ENCODE measurements around the gene PDAP1. TPM values are rescaled to one million over a fixed set of nuclear protein-coding genes. Genes with fewer than 3 reads are reported as not detected.
"Not testable (repeated sequence)": the region's sequence is repeated elsewhere in the genome, so short reads cannot be mapped to it uniquely, and the experiment has no call there.

Gene PDAP1
- total RNA-seq, 1 experiment from 2014 or later: 150 TPM

GRCh38 chr7:99371376-99371920 is 36.9 kb downstream of the PDAP1 start:
- no peak overlapping the region for H3K4me3 ChIP-seq
- H3K36me3 ChIP-seq: peaks cover 28% of the 10 kb centered on the region
- no peak overlapping the region for H3K27ac ChIP-seq
- no peaks in the 10 kb centered on the region for H3K9me3 ChIP-seq (replicated peaks)
- H3K4me1 ChIP-seq (replicated peaks): peaks cover 13% of the 10 kb centered on the region
- DNase-seq (ENCODE audit: low read depth in 1 of 2, low spot score in 2 of 2): no peak
- H3K27me3 ChIP-seq (replicated peaks): no peaks in the 10 kb centered on the region

GRCh38 chr7:99369767-99370391 is 38.5 kb downstream of the PDAP1 start:
- Histone ChIP-seq H3K27ac (no peak overlapping the region), H3K4me3 (no peak overlapping the region), H3K4me1 (replicated peaks) (peaks cover 8% of the 10 kb centered on the region), H3K36me3 (peaks cover 34% of the 10 kb centered on the region), H3K9me3 (replicated peaks) (no peaks in the 10 kb centered on the region), H3K27me3 (replicated peaks) (no peaks in the 10 kb centered on the region)
- DNase-seq (ENCODE audit: low read depth in 1 of 2, low spot score in 2 of 2): no peak

- Histone ChIP-seq H3K36me3 (peaks cover 40% of the 10 kb centered on the region), H3K9me3 (replicated peaks) (no peaks in the 10 kb centered on the region), H3K4me1 (replicated peaks) (peaks cover 3% of the 10 kb centered on the region), H3K27ac (no peak overlapping the region), H3K27me3 (replicated peaks) (no peaks in the 10 kb centered on the region), H3K4me3 (no peak overlapping the region)
- DNase-seq (ENCODE audit: low read depth in 1 of 2, low spot score in 2 of 2): no peak
Observed at GRCh38 chr7:99368750-99369389, 39.5 kb downstream of the PDAP1 start.

DNA sequence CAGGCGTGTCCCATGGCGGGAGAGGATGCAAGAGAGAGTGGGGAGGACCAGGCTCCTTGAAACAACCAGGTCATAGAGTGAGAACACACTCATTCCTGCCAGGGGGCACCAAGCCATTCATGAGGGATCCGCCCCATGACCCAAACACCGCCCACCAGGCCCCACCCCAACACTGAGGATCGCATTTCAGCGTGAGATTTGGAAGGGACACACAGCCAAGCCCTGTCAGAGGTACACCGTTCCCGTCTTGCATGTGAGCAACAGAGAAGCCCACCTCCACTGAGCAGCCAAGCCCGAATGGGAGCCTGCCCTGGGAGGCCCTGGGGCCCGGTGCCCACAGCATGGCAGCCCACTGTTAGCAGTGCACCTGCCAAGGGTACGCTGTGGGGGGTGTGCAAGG is 41.8 kb downstream of the PDAP1 start:
- Histone ChIP-seq H3K27me3 (replicated peaks) (no peaks in the 10 kb centered on the region), H3K27ac (no peak overlapping the region), H3K4me1 (replicated peaks) (peaks cover 21% of the 10 kb centered on the region), H3K4me3 (no peak overlapping the region), H3K9me3 (replicated peaks) (no peaks in the 10 kb centered on the region), H3K36me3 (peaks cover 48% of the 10 kb centered on the region)
- DNase-seq (ENCODE audit: low read depth in 1 of 2, low spot score in 2 of 2): no peak

- H3K27ac ChIP-seq: no peak overlapping the region
- peaks cover 57% of the 10 kb centered on the region for H3K36me3 ChIP-seq
- no peaks in the 10 kb centered on the region for H3K27me3 ChIP-seq (replicated peaks)
- no peaks in the 10 kb centered on the region for H3K9me3 ChIP-seq (replicated peaks)
- H3K4me3 ChIP-seq: no peak overlapping the region
- DNase-seq (ENCODE audit: low read depth in 1 of 2, low spot score in 2 of 2): no peak
- H3K4me1 ChIP-seq (replicated peaks): peaks cover 24% of the 10 kb centered on the region
Observed at GRCh38 chr7:99365318-99366141, 42.9 kb downstream of the PDAP1 start.

DNA sequence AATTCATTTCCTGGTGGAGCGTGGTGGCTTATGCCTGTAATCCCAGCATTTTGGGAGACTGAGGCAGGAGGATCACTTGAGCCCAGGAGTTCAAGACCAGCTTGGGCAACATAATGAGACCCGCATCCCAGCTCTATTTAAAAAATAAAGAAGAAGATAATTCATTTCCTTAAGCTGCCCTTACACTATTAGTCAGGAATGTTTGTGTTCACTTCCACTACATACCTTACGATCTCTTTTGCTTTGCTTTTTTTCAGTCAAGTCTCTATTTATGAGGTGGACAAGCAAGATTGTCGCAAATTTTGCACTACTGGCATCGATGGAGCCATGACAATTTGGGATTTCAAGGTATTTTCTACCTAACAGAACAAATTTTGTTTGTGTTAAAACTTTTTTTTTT is 45.1 kb downstream of the PDAP1 start:
- no peak overlapping the region for H3K4me3 ChIP-seq
- H3K27ac ChIP-seq: peak overlapping the region; percentile 79
- no peak for DNase-seq (ENCODE audit: low read depth in 1 of 2, low spot score in 2 of 2)
- peaks cover 24% of the 10 kb centered on the region for H3K4me1 ChIP-seq (replicated peaks)
- H3K9me3 ChIP-seq (replicated peaks): no peaks in the 10 kb centered on the region
- H3K27me3 ChIP-seq (replicated peaks): no peaks in the 10 kb centered on the region
- H3K36me3 ChIP-seq: peaks cover 76% of the 10 kb centered on the region

- Histone ChIP-seq H3K4me3 (no peak overlapping the region), H3K9me3 (replicated peaks) (no peaks in the 10 kb centered on the region), H3K27me3 (replicated peaks) (no peaks in the 10 kb centered on the region), H3K4me1 (replicated peaks) (peaks cover 24% of the 10 kb centered on the region), H3K27ac (peak overlapping the region; percentile 79), H3K36me3 (peaks cover 81% of the 10 kb centered on the region)
- DNase-seq (ENCODE audit: low read depth in 1 of 2, low spot score in 2 of 2): peak; percentile 84 to 86
Observed at GRCh38 chr7:99362801-99363200, 45.6 kb downstream of the PDAP1 start.

DNA sequence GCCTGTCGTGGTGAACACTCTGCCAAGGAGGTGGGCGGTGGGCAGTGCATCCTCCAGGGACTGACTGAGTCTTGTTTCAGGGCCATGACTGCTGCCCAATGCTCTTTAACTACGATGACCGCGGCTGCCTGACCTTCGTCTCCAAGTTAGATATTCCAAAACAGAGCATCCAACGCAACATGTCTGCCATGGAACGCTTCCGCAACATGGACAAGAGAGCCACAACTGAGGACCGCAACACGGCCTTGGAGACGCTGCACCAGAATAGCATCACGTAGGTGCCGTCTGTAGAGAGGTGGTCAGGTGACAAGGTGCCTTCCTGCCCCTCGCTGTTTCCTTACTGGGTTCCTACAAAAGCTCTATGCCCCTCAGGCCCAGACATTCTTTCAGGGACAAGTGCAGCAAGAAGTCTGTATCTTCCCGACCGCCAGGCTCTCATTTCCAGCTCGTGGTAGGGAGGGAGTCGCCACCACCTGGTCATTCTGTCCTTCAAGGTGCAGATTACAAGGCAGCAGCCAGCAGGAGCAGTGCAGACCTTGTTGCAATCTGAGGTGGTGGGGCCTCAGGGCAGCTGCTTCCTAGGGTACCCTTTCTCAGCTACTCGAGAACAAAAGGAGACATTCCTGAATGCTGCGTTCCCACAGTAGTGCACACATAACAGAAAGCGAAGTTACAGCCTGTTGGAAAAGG is 48.8 kb downstream of the PDAP1 start:
- Histone ChIP-seq H3K27ac (no peak overlapping the region), H3K9me3 (replicated peaks) (no peaks in the 10 kb centered on the region), H3K4me1 (replicated peaks) (peaks cover 24% of the 10 kb centered on the region), H3K27me3 (replicated peaks) (no peaks in the 10 kb centered on the region), H3K4me3 (no peak overlapping the region), H3K36me3 (peaks cover 84% of the 10 kb centered on the region)
- DNase-seq (ENCODE audit: low read depth in 1 of 2, low spot score in 2 of 2): no peak

GRCh38 chr7:99358521-99358920 is 49.9 kb downstream of the PDAP1 start:
- Histone ChIP-seq H3K4me1 (replicated peaks) (peaks cover 20% of the 10 kb centered on the region), H3K36me3 (peaks cover 84% of the 10 kb centered on the region)
- H3K9me3 ChIP-seq (replicated peaks); H3K27me3 ChIP-seq (replicated peaks); DNase-seq (ENCODE audit: low read depth in 1 of 2, low spot score in 2 of 2); H3K27ac ChIP-seq; H3K4me3 ChIP-seq: not testable (repeated sequence)

GRCh38 chr7:99357701-99358490 is 50.5 kb downstream of the PDAP1 start:
- DNase-seq (ENCODE audit: low read depth in 1 of 2, low spot score in 2 of 2): no peak
- Histone ChIP-seq H3K27me3 (replicated peaks) (no peaks in the 10 kb centered on the region), H3K9me3 (replicated peaks) (no peaks in the 10 kb centered on the region), H3K4me3 (no peak overlapping the region), H3K4me1 (replicated peaks) (peaks cover 13% of the 10 kb centered on the region), H3K36me3 (peaks cover 86% of the 10 kb centered on the region), H3K27ac (no peak overlapping the region)

GRCh38 chr7:99355098-99355497 is 53.3 kb downstream of the PDAP1 start:
- no peak overlapping the region for H3K4me3 ChIP-seq
- peaks cover 95% of the 10 kb centered on the region for H3K36me3 ChIP-seq

DNA sequence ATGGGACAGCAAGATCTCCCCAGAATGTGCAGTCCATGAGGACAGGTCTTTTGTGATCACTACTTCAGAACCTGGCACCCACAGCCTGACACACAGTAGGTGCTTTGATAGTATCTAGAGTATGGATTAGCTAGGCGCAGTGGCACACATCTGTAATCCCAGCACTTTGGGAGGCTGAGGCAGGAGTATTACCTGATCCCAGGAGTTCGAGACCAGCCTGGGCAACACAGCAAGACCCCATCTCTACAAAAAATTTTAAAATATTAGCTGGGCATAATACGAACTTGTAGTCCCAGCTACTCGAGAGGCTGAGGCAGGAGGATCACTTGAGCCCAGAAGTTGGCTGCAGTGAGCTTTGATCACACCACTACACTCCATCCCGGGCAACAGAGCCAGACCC is 56.1 kb downstream of the PDAP1 start:
- no peaks in the 10 kb centered on the region; the same call in 1 of the 2 replicates for H3K27me3 ChIP-seq (replicated peaks)
- H3K4me3 ChIP-seq: no peak overlapping the region
- H3K4me1 ChIP-seq (replicated peaks): no peaks in the 10 kb centered on the region
- peaks cover 95% of the 10 kb centered on the region for H3K36me3 ChIP-seq
- no peak for DNase-seq (ENCODE audit: low read depth in 1 of 2, low spot score in 2 of 2)
- H3K27ac ChIP-seq: no peak overlapping the region
- no peaks in the 10 kb centered on the region for H3K9me3 ChIP-seq (replicated peaks)

More at GRCh38 chr7:99355098-99355497, 53.3 kb downstream of the PDAP1 start:
- DNase-seq (ENCODE audit: low read depth in 1 of 2, low spot score in 2 of 2): no peak
- Histone ChIP-seq H3K27ac (no peak overlapping the region), H3K4me1 (replicated peaks) (no peaks in the 10 kb centered on the region), H3K9me3 (replicated peaks) (no peaks in the 10 kb centered on the region), H3K27me3 (replicated peaks) (no peaks in the 10 kb centered on the region)

DNA sequence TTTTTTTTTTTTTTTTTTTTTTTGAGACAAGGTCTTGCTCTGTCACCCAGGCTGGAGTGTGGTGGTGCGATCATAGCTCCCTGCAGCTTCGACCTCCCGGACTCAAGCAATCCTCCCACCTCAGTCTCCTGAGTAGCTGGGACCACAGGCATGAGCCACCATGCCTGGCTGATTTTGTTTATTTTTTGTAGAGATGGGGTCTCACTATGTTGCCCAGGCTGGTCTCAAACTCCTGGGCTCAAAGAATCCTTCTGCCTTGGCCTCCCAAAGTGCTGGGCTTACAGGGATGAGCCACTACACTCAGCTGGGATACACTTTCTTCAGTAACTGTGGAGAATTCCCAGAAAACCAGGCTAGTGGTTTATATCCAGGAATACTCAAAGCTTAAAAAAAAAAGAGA is 57.8 kb downstream of the PDAP1 start:
- not testable (repeated sequence) for H3K27me3 ChIP-seq (replicated peaks); DNase-seq (ENCODE audit: low read depth in 1 of 2, low spot score in 2 of 2); H3K4me3 ChIP-seq; H3K4me1 ChIP-seq (replicated peaks); H3K9me3 ChIP-seq (replicated peaks); H3K27ac ChIP-seq
- peaks cover 95% of the 10 kb centered on the region for H3K36me3 ChIP-seq
